ENCODE results near the gene P2RY2.

DNA sequence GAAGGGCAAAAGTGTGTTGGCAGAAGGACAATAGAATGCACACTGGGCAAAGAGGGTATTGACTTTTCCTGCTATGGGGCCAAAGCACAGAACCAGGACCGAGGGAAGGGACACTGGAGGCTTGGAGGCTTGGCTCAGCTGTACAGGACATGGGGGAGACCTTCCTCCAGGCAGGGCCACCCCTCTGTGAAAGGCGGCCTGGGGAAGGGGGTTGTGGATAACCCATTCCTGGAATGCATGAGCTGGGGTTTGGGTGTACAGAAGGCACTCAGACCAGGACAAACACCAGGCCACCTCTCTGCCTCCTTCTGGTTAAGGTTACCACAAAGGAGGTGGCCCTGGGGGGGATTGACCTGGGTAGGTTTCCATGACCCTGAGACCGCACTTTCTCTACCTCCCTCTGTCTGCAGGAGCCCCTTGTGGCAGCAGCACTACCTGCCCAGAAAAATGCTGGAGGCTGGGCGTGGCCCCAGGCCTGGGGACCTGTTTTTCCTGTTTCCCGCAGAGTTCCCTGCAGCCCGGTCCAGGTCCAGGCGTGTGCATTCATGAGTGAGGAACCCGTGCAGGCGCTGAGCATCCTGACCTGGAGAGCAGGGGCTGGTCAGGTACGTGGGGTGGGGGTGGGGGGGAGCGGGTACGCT, 9.6 kb downstream of the P2RY2 start:
- TF ChIP-seq, protein P1, sequence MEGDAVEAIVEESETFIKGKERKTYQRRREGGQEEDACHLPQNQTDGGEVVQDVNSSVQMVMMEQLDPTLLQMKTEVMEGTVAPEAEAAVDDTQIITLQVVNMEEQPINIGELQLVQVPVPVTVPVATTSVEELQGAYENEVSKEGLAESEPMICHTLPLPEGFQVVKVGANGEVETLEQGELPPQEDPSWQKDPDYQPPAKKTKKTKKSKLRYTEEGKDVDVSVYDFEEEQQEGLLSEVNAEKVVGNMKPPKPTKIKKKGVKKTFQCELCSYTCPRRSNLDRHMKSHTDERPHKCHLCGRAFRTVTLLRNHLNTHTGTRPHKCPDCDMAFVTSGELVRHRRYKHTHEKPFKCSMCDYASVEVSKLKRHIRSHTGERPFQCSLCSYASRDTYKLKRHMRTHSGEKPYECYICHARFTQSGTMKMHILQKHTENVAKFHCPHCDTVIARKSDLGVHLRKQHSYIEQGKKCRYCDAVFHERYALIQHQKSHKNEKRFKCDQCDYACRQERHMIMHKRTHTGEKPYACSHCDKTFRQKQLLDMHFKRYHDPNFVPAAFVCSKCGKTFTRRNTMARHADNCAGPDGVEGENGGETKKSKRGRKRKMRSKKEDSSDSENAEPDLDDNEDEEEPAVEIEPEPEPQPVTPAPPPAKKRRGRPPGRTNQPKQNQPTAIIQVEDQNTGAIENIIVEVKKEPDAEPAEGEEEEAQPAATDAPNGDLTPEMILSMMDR (IDR thresholded peaks at IDR 0.05), result peak in 3 of 6 experiments; percentile 27 to 55 (median 52)
- TF ChIP-seq POLR2AphosphoS5 (IDR thresholded peaks at IDR 0.05), result no peak
- no peak for TF ChIP-seq POLR2A (IDR thresholded peaks at IDR 0.05)
